HEK293 (cell line): ENCODE measurements around the gene NEO1.

ENCODE experiments used
- CTCF ChIA-PET: fragments of 350-600 bp; formaldehyde crosslinking; extraction: SDS; loops from one replicate; lab custom pipeline; 2021; ENCODE audit warnings: antibody characterized with exemption; lab: Yijun Ruan, JAX
- POLR2A ChIA-PET: fragments of 300-600 bp; formaldehyde crosslinking; extraction: SDS; loops from one replicate; lab custom pipeline; 2020; ENCODE audit warnings: antibody characterized with exemption, inconsistent platforms; lab: Yijun Ruan, JAX
- H3K27ac ChIP-seq: fragments of 200-500 bp; sonication (Bioruptor generic); 2 replicates; pipeline ENCODE4 v1.5.1; 2014; ENCODE audit warnings: low read depth, low read length, control low read depth, inconsistent platforms; ENCODE audit errors: extremely low read depth
- H3K36me3 ChIP-seq, 2 experiments: fragments of 200-500 bp in 1 of 2; sonication (Bioruptor generic) in 1 of 2; 1 replicate in 1 of 2; 2 replicates in 1 of 2; pipeline ENCODE4 v1.5.1; 2014 to 2017; ENCODE audit warnings: inconsistent platforms in 2 of 2, low read length in 2 of 2; ENCODE audit not compliant: control insufficient read depth in 2 of 2, insufficient read depth in 1 of 2
- H3K4me1 ChIP-seq: fragments of 200-500 bp; sonication (Bioruptor generic); 2 replicates; pipeline ENCODE4 v1.5.1; 2014; ENCODE audit warnings: mild to moderate bottlenecking, low read length, inconsistent platforms; ENCODE audit not compliant: control insufficient read depth, insufficient read depth
- H3K4me3 ChIP-seq: 2 replicates; pipeline ENCODE4 v1.5.1; 2011; ENCODE audit warnings: low read depth, mild to moderate bottlenecking, control low read depth, low read length, moderate library complexity
- H3K9me3 ChIP-seq: fragments of 200-500 bp; sonication (Bioruptor generic); 2 replicates; pipeline ENCODE4 v1.5.1; 2014; ENCODE audit warnings: low read depth, low read length, inconsistent platforms; ENCODE audit not compliant: control insufficient read depth, insufficient read depth
- BCL11A ChIP-seq: fragments of 450-650 bp; formaldehyde crosslinking; IDR thresholded peaks from 2 replicates; pipeline ENCODE4 v1.5.1; 2016; ENCODE audit warnings: low read depth, missing biosample characterization, missing genetic modification characterization
- GLIS1 ChIP-seq: fragments of 450-650 bp; formaldehyde crosslinking; IDR thresholded peaks from 2 replicates; pipeline ENCODE4 v1.5.1; 2016; ENCODE audit warnings: missing biosample characterization, missing genetic modification characterization
- MZF1 ChIP-seq: fragments of 450-650 bp; formaldehyde crosslinking; IDR thresholded peaks from 2 replicates; pipeline ENCODE4 v1.5.1; 2017; ENCODE audit warnings: missing biosample characterization, missing genetic modification characterization, borderline replicate concordance
- TRIM28 ChIP-seq: IDR thresholded peaks from 2 replicates; pipeline ENCODE4 v1.6.1; 2011; ENCODE audit warnings: low read length, control low read depth, borderline replicate concordance
- ZBTB7A ChIP-seq: fragments of 450-650 bp; formaldehyde crosslinking; IDR thresholded peaks from 2 replicates; pipeline ENCODE4 v1.5.1; 2016; ENCODE audit warnings: low read depth, missing biosample characterization, missing genetic modification characterization
- ZNF2 ChIP-seq: fragments of 450-650 bp; formaldehyde crosslinking; IDR thresholded peaks from 2 replicates; pipeline ENCODE4 v1.5.1; 2016; ENCODE audit warnings: missing biosample characterization, missing genetic modification characterization
- ZNF214 ChIP-seq: fragments of 450-650 bp; formaldehyde crosslinking; IDR thresholded peaks from 2 replicates; pipeline ENCODE4 v1.5.1; 2017; ENCODE audit warnings: missing biosample characterization, mild to moderate bottlenecking, missing genetic modification characterization, borderline replicate concordance
- ZNF24 ChIP-seq: fragments of 450-650 bp; formaldehyde crosslinking; IDR thresholded peaks from 2 replicates; pipeline ENCODE4 v1.5.1; 2016; ENCODE audit warnings: missing biosample characterization, missing genetic modification characterization
- ZNF354C ChIP-seq: fragments of 450-650 bp; formaldehyde crosslinking; IDR thresholded peaks from 2 replicates; pipeline ENCODE4 v1.5.1; 2016; ENCODE audit warnings: missing biosample characterization, missing genetic modification characterization, low read depth, borderline replicate concordance
- ZNF623 ChIP-seq: fragments of 450-650 bp; formaldehyde crosslinking; IDR thresholded peaks from 2 replicates; pipeline ENCODE4 v1.5.1; 2016; ENCODE audit warnings: missing biosample characterization, missing genetic modification characterization
- ZNF629 ChIP-seq: fragments of 450-650 bp; formaldehyde crosslinking; IDR thresholded peaks from 2 replicates; pipeline ENCODE4 v1.5.1; 2017; ENCODE audit warnings: missing biosample characterization, missing genetic modification characterization
- ZNF664 ChIP-seq: fragments of 450-650 bp; formaldehyde crosslinking; IDR thresholded peaks from 2 replicates; pipeline ENCODE4 v1.5.1; 2016; ENCODE audit warnings: missing biosample characterization, missing genetic modification characterization
- ZNF677 ChIP-seq: fragments of 450-650 bp; IDR thresholded peaks from 2 replicates; pipeline ENCODE4 v1.5.0; 2018; ENCODE audit warnings: missing biosample characterization, mild to moderate bottlenecking, missing genetic modification characterization, moderate library complexity
- ZNF768 ChIP-seq: fragments of 450-650 bp; formaldehyde crosslinking; IDR thresholded peaks from 2 replicates; pipeline ENCODE4 v1.5.1; 2018; ENCODE audit warnings: missing biosample characterization, mild to moderate bottlenecking, missing genetic modification characterization
- ZSCAN16 ChIP-seq: fragments of 450-650 bp; formaldehyde crosslinking; IDR thresholded peaks from 2 replicates; pipeline ENCODE4 v1.5.1; 2016; ENCODE audit warnings: missing biosample characterization, missing genetic modification characterization
- TF ChIP-seq, protein P1 (sequence below): fragments of 450-650 bp; formaldehyde crosslinking; conservative IDR thresholded peaks from 2 replicates; pipeline ENCODE4 v1.5.1; 2016; ENCODE audit warnings: low read depth, missing biosample characterization, missing genetic modification characterization
- TF ChIP-seq, protein P2 (sequence below): fragments of 450-650 bp; formaldehyde crosslinking; IDR thresholded peaks from 2 replicates; pipeline ENCODE4 v1.5.1; 2016; ENCODE audit warnings: missing biosample characterization, missing genetic modification characterization, low read depth
- TF ChIP-seq, protein P3 (sequence below): fragments of 450-650 bp; formaldehyde crosslinking; IDR thresholded peaks from 2 replicates; pipeline ENCODE4 v1.5.1; 2016; ENCODE audit warnings: missing biosample characterization, missing genetic modification characterization
- TF ChIP-seq, protein P4 (sequence below): fragments of 450-650 bp; formaldehyde crosslinking; IDR thresholded peaks from 2 replicates; pipeline ENCODE4 v1.5.1; 2017; ENCODE audit warnings: missing biosample characterization, missing genetic modification characterization

Gene NEO1

DNA sequence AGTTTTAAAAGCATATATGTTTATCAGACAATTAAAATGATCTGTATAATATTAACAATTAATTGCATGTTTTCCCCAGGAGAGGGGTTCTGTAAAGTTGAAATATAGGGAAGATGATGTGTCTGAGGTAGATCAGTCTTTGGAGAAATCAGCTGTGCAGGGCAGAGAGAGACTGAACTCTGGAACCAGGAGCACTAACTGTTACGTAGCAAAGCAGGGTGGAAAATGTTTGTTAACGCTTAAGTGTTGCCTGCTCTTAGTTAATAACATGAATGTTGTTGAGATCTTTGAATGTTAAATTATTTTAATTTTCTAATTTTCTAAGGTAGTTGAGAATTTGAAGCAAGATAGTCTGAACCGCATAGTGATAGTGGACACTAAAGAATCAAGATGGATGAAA lies 57.5 kb downstream of the NEO1 start (continued):
- TF ChIP-seq ZNF629, result no peak
- TF ChIP-seq BCL11A, result no peak
- no peak for TF ChIP-seq ZNF623 (tag by site-specific recombination)
- TF ChIP-seq ZBTB7A (tag by site-specific recombination), result no peak

DNA sequence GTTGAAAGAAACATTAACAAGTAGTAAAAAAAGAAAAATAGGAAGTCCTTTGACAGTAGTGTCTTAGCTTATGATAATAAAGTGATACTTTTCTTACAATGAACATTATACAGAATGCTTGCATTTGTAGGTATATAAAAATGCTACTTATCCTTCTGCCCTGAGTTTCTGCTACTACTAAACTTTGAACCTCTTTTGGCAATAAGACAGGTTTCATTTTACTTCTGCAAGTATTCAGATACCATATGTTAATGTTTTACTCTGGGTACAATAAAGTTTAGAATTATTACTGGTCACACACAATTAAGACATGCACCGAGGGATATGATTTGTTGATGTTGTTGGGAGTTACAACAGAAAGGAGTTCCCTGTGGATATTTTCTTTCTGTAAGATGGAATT lies 57.9 kb downstream of the NEO1 start:
- no peaks in the 10 kb centered on the region for H3K9me3 ChIP-seq
- ChIA-PET POLR2A (no interaction called here), CTCF (interaction anchor here (0.6 kb wide), 1 partner anchor 131 kb away, joined by 3 read pairs; no protein-coding TSS in a partner anchor)
- no peak overlapping the region for H3K4me3 ChIP-seq
- H3K27ac ChIP-seq, result no peak overlapping the region
- no peak for TF ChIP-seq TRIM28
- peaks cover 10% of the 10 kb centered on the region for H3K4me1 ChIP-seq
- H3K36me3 ChIP-seq, result no peaks in the 10 kb centered on the region

DNA sequence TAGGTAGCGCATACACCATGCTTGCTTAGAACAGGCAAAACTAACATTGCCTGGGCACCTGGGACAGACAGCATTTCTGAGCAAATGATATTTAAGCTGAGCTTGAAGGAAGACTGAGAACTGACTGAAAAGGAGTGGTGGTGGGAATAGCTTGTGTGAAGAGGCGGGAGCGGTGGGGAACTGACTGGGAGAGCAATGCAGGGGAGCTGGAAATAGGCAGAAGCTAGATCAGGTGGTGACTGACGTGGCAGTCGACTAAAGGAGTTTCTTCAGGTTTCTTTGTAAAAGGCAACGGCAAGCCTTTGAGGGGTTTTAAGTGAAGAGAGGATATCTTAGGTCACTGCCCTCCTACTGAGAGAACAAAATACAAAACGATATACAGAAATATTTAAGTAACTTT lies 61.8 kb downstream of the NEO1 start:
- no peak overlapping the region for H3K27ac ChIP-seq
- H3K36me3 ChIP-seq, result no peaks in the 10 kb centered on the region; a peak in 1 of 3 replicates
- H3K4me3 ChIP-seq, result no peak overlapping the region
- H3K4me1 ChIP-seq, result peaks cover 20% of the 10 kb centered on the region
- POLR2A ChIA-PET, result no interaction called here
- H3K9me3 ChIP-seq, result no peaks in the 10 kb centered on the region
- peak; percentile 85 for TF ChIP-seq GLIS1 (tag by site-specific recombination)
- TF ChIP-seq, protein P1, sequence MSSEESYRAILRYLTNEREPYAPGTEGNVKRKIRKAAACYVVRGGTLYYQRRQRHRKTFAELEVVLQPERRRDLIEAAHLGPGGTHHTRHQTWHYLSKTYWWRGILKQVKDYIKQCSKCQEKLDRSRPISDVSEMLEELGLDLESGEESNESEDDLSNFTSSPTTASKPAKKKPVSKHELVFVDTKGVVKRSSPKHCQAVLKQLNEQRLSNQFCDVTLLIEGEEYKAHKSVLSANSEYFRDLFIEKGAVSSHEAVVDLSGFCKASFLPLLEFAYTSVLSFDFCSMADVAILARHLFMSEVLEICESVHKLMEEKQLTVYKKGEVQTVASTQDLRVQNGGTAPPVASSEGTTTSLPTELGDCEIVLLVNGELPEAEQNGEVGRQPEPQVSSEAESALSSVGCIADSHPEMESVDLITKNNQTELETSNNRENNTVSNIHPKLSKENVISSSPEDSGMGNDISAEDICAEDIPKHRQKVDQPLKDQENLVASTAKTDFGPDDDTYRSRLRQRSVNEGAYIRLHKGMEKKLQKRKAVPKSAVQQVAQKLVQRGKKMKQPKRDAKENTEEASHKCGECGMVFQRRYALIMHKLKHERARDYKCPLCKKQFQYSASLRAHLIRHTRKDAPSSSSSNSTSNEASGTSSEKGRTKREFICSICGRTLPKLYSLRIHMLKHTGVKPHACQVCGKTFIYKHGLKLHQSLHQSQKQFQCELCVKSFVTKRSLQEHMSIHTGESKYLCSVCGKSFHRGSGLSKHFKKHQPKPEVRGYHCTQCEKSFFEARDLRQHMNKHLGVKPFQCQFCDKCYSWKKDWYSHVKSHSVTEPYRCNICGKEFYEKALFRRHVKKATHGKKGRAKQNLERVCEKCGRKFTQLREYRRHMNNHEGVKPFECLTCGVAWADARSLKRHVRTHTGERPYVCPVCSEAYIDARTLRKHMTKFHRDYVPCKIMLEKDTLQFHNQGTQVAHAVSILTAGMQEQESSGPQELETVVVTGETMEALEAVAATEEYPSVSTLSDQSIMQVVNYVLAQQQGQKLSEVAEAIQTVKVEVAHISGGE, result no peak
- TF ChIP-seq ZNF768, result no peak
- TF ChIP-seq MZF1, result peak; percentile 76; the same call in 1 of the 2 replicates
- TF ChIP-seq ZNF24 (tag by site-specific recombination), result no peak
- TF ChIP-seq, protein P2, sequence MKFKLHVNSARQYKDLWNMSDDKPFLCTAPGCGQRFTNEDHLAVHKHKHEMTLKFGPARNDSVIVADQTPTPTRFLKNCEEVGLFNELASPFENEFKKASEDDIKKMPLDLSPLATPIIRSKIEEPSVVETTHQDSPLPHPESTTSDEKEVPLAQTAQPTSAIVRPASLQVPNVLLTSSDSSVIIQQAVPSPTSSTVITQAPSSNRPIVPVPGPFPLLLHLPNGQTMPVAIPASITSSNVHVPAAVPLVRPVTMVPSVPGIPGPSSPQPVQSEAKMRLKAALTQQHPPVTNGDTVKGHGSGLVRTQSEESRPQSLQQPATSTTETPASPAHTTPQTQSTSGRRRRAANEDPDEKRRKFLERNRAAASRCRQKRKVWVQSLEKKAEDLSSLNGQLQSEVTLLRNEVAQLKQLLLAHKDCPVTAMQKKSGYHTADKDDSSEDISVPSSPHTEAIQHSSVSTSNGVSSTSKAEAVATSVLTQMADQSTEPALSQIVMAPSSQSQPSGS, result no peak
- TF ChIP-seq, protein P3, sequence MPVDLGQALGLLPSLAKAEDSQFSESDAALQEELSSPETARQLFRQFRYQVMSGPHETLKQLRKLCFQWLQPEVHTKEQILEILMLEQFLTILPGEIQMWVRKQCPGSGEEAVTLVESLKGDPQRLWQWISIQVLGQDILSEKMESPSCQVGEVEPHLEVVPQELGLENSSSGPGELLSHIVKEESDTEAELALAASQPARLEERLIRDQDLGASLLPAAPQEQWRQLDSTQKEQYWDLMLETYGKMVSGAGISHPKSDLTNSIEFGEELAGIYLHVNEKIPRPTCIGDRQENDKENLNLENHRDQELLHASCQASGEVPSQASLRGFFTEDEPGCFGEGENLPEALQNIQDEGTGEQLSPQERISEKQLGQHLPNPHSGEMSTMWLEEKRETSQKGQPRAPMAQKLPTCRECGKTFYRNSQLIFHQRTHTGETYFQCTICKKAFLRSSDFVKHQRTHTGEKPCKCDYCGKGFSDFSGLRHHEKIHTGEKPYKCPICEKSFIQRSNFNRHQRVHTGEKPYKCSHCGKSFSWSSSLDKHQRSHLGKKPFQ (tag by site-specific recombination), result peak; percentile 99
- CTCF ChIA-PET, result interaction anchor here (0.7 to 2.0 kb wide), 4 partner anchors 10 to 361 kb away, joined by 3 to 11 read pairs (median 7); no protein-coding TSS in a partner anchor

DNA sequence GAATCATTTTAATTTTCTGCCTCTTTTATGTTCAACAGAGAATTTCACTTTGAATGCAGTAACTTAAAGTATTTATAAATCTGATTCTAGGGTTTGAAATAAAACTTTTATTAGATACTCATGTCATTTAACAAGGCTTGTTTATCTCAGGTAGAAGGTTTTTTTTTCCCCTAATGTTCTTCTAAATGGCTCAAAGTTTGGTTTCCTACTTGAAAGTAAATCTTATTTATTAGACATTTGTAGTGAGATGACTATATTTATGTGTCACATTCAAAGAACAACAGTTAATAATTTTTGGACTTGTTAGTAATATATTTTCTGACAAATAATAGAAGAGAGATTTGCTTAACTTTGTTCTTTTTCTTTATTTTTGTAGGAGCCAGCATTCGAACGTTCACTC lies 63.9 kb downstream of the NEO1 start:
- H3K9me3 ChIP-seq, result no peaks in the 10 kb centered on the region
- ChIA-PET POLR2A (no interaction called here), CTCF (interaction anchor here (0.6 to 0.7 kb wide), 5 partner anchors 9 to 1167 kb away, joined by 3 to 4 read pairs (median 4); no protein-coding TSS in a partner anchor)
- no peaks in the 10 kb centered on the region; a peak in 1 of 3 replicates for H3K36me3 ChIP-seq
- H3K27ac ChIP-seq, result no peak overlapping the region
- H3K4me1 ChIP-seq, result peaks cover 10% of the 10 kb centered on the region
- no peak overlapping the region for H3K4me3 ChIP-seq
- TF ChIP-seq ZNF2 (no peak), ZNF354C (tag by site-specific recombination) (no peak), ZSCAN16 (tag by site-specific recombination) (no peak), ZNF664 (tag by site-specific recombination) (no peak), ZNF629 (no peak), ZNF214 (tag by site-specific recombination) (no peak), ZNF677 (tag by site-specific recombination) (no peak)
- TF ChIP-seq, protein P4, sequence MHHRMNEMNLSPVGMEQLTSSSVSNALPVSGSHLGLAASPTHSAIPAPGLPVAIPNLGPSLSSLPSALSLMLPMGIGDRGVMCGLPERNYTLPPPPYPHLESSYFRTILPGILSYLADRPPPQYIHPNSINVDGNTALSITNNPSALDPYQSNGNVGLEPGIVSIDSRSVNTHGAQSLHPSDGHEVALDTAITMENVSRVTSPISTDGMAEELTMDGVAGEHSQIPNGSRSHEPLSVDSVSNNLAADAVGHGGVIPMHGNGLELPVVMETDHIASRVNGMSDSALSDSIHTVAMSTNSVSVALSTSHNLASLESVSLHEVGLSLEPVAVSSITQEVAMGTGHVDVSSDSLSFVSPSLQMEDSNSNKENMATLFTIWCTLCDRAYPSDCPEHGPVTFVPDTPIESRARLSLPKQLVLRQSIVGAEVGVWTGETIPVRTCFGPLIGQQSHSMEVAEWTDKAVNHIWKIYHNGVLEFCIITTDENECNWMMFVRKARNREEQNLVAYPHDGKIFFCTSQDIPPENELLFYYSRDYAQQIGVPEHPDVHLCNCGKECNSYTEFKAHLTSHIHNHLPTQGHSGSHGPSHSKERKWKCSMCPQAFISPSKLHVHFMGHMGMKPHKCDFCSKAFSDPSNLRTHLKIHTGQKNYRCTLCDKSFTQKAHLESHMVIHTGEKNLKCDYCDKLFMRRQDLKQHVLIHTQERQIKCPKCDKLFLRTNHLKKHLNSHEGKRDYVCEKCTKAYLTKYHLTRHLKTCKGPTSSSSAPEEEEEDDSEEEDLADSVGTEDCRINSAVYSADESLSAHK (tag by site-specific recombination), result no peak
